WI38 (cell line): ENCODE data around the gene MTHFS.
"Not testable (repeated sequence)": the region's sequence is repeated elsewhere in the genome, so short reads cannot be mapped to it uniquely, and the experiment has no call there.

Experiments
- H3K4me3 ChIP-seq: 2 replicates; pipeline ENCODE4 v1.5.1; 2011; ENCODE audit warnings: low read depth, mild to moderate bottlenecking, control low read depth, low read length
- CTCF ChIP-seq: IDR thresholded peaks from 2 replicates; pipeline ENCODE4 v1.5.1; 2012; ENCODE audit warnings: low read depth, mild to moderate bottlenecking, control low read depth, low read length

The MTHFS gene

GRCh38 chr15:79933231-79933630 is 36.4 kb upstream of the MTHFS start:
- no peak for TF ChIP-seq CTCF
- H3K4me3 ChIP-seq = no peak overlapping the region

- H3K4me3 ChIP-seq = no peak overlapping the region
- no peak for TF ChIP-seq CTCF
Measured at GRCh38 chr15:79932447-79932846, 35.6 kb upstream of the MTHFS start.

- no peak overlapping the region for H3K4me3 ChIP-seq
- no peak for TF ChIP-seq CTCF
Measured at GRCh38 chr15:79930516-79930915, 33.7 kb upstream of the MTHFS start.

- no peak overlapping the region for H3K4me3 ChIP-seq
- no peak for TF ChIP-seq CTCF
Measured at GRCh38 chr15:79929412-79929811, 32.6 kb upstream of the MTHFS start.

GRCh38 chr15:79926116-79926515 is 29.3 kb upstream of the MTHFS start:
- not testable (repeated sequence) for H3K4me3 ChIP-seq

GRCh38 chr15:79924379-79924778 is 27.6 kb upstream of the MTHFS start:
- peak overlapping the region; percentile 90 for H3K4me3 ChIP-seq
- TF ChIP-seq CTCF = no peak

GRCh38 chr15:79923515-79924169 is 26.8 kb upstream of the MTHFS start:
- peak overlapping the region; percentile 90 for H3K4me3 ChIP-seq
- TF ChIP-seq CTCF = no peak

GRCh38 chr15:79923079-79923514 is 26.3 kb upstream of the MTHFS start:
- H3K4me3 ChIP-seq = peak overlapping the region; percentile 90
- TF ChIP-seq CTCF = no peak
